HG02840 (cell line): ENCODE data around the gene CYP27A1.

ENCODE experiments used
- ATAC-seq: cut with Tn5 transposase; IDR thresholded peaks from one replicate; pipeline ENCODE4 v1.9.1; 2021; ENCODE audit warnings: mild to moderate bottlenecking, moderate library complexity, moderate number of reproducible peaks; ENCODE audit not compliant: unreplicated experiment, low FRiP score

CYP27A1 gene

GRCh38 chr2:218809515-218809914 lies 27.6 kb downstream of the CYP27A1 start:
- no peak for ATAC-seq

GRCh38 chr2:218810256-218810655 lies 28.3 kb downstream of the CYP27A1 start:
- no peak for ATAC-seq

GRCh38 chr2:218811382-218811781 lies 29.4 kb downstream of the CYP27A1 start:
- no peak for ATAC-seq

DNA sequence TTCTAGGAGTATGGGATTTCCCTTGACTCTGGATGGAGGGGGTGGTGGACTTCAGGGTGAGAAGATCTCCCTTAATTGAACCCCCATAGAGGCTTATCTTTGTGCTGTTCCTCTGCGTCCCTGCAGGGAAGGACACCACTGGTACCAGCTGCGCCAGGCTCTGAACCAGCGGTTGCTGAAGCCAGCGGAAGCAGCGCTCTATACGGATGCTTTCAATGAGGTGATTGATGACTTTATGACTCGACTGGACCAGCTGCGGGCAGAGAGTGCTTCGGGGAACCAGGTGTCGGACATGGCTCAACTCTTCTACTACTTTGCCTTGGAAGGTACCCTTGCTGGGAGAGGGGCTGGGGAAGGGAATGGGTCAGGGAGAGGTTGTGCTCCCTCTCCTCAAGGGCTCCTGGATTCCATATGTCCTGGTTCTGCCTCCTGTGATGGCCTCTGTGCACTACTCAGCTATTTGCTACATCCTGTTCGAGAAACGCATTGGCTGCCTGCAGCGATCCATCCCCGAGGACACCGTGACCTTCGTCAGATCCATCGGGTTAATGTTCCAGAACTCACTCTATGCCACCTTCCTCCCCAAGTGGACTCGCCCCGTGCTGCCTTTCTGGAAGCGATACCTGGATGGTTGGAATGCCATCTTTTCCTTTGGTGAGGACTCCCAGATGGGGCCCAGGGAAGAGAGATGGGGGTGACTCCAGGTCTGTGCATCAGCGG lies 30.3 kb downstream of the CYP27A1 start:
- no peak for ATAC-seq

GRCh38 chr2:218812861-218813260 lies 30.9 kb downstream of the CYP27A1 start:
- no peak for ATAC-seq

DNA sequence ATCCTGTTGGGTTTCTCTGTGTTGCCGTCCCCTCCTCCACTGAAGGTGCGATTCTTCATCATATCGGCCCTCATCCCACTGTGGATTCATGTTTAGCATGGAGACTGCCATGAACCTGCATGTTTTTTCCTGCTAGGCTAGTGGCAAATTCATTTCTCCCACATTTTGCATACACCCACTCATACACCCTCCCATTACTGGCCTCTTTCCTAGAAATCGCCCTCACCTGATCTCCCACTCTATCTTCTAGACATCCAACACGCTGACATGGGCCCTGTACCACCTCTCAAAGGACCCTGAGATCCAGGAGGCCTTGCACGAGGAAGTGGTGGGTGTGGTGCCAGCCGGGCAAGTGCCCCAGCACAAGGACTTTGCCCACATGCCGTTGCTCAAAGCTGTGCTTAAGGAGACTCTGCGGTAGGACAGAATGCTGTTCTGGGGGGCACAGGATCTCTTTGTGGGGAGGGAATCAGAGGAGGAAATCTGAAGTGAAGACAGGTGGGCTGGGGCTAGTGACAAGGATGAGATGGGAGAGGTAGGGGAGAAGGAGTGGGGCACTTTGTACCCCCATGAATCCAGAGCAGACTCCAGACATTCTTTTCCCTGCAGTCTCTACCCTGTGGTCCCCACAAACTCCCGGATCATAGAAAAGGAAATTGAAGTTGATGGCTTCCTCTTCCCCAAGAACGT lies 32.0 kb downstream of the CYP27A1 start:
- no peak for ATAC-seq

- ATAC-seq = no peak
Observed at GRCh38 chr2:218814540-218815243, 32.7 kb downstream of the CYP27A1 start.

- no peak for ATAC-seq
Observed at GRCh38 chr2:218815244-218815637, 33.3 kb downstream of the CYP27A1 start.

DNA sequence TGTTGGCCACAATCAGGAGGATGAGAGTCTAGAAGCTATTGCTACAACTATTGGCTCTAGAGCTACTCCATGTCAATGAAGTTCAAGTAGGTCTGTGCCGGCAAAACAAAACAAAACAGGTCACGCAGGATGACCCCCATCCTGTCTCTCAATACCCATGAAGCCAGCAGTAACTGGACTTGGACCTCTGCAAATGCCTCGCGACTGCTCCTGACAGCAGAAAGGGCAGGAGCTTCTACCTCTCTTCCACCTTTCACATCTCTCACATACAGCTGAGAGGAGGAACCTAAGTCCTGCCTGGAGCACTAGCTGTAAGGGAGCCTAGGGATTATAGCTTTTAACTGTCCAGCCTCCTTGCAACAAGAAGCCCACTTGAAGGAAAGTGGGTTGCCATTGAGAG lies 33.7 kb downstream of the CYP27A1 start:
- no peak for ATAC-seq

DNA sequence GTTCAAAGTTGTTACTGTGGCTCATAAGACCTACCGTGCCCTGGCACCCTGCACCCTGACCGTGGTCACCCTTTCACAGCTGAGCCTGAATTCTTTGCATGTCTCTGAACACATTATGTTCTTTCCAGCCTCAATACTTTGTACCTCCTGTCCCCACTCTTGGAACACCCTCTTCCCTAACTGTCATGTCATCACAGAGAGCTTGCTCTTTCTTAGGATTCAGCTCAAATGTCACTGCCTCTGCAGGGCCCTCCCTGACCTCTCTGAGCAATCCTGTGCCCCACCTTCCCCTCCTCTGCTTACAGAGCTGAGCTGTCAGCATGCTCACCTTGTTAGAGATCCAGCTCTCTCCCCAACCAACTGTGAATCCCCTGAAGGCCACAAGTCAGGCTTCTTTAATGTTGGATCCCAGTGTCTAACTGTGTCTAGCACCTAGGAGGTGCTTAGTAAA lies 34.6 kb downstream of the CYP27A1 start:
- no peak for ATAC-seq

GRCh38 chr2:218819093-218819492 lies 37.1 kb downstream of the CYP27A1 start:
- no peak for ATAC-seq

DNA sequence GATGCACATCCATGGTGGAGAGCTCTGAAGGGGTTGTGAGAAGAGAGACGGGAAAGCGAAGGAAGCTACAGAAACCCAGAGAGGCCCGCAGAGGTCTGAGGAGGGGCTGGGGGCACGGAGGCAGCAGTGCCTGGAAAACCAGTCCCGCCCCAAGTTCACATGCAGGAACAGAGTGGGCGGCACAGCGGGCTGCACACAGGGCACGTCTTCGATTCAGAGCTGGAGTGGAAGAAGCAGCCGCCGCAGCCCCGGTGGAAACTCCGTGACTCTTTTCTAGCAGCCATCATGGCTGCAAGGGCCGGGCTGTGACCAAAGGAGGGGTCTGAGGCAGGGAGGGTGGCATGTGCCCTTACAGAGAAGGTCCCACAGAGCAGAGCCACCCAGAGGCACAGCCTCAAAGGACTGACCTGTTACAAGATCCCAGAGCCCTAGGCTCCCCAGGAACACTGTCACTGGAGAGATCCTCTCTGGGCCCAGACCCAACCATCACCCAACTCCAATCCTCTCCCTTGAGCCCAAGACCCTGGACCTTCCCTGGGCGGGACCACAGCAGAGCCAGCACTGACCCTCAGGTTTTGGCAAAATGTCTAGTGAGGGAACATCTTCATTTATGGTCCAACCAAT lies 38.9 kb downstream of the CYP27A1 start:
- no peak for ATAC-seq

GRCh38 chr2:218821605-218822211 lies 39.8 kb downstream of the CYP27A1 start:
- ATAC-seq = no peak

GRCh38 chr2:218822622-218823021 lies 40.7 kb downstream of the CYP27A1 start:
- no peak for ATAC-seq

GRCh38 chr2:218823196-218823855 lies 41.4 kb downstream of the CYP27A1 start:
- ATAC-seq = no peak

DNA sequence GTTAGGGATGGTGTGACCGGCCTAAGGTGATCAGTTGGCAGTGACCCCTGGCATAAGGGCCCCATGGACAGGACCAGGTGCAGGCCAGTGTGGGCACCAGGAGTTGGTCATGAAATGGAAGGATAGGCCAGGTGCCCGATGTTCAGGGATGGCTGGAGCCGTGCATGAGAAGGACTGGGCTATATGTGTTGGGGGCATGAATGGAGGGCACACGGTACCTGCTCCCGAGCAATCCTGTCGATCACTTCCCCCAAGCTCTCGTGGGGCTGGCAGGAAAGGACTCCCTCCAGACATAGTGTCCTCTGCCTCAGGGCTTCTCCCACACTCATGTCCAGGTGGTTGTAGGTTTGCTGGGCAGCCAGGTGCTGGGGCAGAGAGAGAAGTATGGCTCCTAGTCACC lies 42.1 kb downstream of the CYP27A1 start:
- ATAC-seq = no peak

DNA sequence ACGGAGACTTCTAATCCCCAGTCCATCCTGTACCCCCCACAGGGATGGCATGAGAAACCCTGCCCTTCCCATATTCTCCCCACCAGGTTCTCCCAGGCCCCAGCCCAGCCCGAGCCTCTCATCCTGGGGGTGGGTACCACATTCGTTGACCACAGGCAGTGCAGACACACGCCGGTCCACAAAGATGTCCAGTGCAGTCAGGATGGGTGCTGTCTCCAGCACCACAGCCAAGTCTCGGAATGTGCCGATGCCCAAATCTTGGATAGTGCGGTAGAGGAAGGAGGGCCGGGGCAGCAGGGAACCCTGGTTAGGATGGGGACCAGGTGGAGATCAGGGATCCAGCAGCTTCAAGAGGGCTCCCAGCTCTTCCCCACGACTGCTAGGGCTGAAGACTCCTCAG lies 44.8 kb downstream of the CYP27A1 start:
- ATAC-seq = no peak

DNA sequence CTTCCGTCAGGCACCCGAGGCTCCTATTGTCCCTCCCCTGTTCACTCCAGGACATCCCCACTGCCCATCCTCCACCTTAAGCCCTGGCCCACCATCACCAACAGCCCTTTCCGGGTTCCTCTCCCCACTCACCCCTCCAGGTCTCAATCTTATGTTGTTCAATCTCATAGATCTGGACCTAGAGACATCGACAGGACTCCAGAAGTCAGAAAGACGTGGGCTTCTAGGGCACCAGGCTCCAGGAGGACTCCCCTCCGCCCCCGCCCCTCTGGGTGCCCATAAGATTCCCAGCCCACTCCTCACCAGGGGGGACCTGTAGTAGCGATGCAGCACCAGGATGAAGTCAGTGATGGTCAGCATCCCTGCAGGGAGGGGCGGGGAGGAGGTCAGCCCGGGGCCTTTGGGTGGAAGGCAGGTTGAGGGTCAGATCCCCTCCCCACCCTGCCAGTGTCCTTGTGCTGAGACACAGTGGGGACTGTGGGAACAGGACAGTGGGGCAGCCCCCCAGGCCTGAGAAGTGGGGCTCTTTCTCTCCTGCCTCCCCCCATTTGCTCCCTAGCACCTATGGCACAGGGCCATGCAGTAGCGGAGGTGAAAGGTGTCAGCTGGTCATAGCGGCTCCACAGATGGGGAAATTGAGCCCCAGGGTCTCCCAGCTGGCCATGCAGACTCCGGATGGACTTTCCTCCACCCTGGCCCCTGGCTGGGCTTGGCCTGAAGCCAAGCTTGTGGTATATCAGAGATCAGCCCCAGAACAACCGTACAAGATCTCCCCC lies 45.9 kb downstream of the CYP27A1 start:
- ATAC-seq = no peak

GRCh38 chr2:218828477-218828778 lies 46.5 kb downstream of the CYP27A1 start:
- ATAC-seq = no peak
